ENCODE results near the gene PCDHA1.

DNA sequence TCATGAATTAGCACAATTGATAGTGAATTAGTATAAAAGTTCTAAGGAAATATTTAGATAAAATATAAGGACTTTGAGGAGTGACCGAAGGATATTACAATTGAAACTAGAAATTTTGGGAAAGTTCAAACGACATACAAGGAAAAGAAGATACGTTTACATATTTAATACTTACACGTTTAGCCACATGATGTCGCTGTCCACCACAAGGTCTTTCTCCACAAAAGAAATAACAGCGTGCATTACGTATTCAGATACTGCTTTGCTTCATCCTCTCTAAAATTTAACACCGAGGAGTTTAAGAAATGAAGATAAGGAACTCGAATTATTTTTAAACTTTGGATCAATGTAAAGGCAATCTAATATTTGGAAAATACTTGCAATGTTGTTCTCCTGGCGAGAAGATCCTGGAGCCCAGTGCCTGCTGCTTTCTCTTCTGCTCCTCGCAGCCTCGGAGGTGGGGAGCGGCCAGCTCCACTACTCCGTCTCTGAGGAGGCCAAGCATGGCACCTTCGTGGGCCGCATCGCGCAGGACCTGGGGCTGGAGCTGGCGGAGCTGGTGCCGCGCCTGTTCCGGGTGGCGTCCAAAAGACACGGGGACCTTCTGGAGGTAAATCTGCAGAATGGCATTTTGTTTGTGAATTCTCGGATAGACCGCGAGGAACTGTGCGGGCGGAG lies 15.0 kb downstream of the PCDHA1 start, which contains the start of gene PCDHA3:
- TF ChIP-seq, protein P1, sequence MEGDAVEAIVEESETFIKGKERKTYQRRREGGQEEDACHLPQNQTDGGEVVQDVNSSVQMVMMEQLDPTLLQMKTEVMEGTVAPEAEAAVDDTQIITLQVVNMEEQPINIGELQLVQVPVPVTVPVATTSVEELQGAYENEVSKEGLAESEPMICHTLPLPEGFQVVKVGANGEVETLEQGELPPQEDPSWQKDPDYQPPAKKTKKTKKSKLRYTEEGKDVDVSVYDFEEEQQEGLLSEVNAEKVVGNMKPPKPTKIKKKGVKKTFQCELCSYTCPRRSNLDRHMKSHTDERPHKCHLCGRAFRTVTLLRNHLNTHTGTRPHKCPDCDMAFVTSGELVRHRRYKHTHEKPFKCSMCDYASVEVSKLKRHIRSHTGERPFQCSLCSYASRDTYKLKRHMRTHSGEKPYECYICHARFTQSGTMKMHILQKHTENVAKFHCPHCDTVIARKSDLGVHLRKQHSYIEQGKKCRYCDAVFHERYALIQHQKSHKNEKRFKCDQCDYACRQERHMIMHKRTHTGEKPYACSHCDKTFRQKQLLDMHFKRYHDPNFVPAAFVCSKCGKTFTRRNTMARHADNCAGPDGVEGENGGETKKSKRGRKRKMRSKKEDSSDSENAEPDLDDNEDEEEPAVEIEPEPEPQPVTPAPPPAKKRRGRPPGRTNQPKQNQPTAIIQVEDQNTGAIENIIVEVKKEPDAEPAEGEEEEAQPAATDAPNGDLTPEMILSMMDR (IDR thresholded peaks at IDR 0.05) = peak in 3 of 5 experiments; percentile 11 to 21 (median 15)
- no peak for TF ChIP-seq POLR2A (IDR thresholded peaks at IDR 0.05)
